MCF 10A (cell line): Measurements from ENCODE around the gene ZMYM3. TPM values are rescaled to one million over a fixed set of nuclear protein-coding genes. Genes with fewer than 3 reads are reported as not detected.

Source experiments
- BruUV-seq: library from RNA; stranded (reverse); fragments of 400-500 nt; replicated peaks from 2 replicates; lab custom pipeline; 2021; lab: Mats Ljungman, UMichigan
- CTCF ChIA-PET: fragments of 300-600 bp; sonication (Branson Sonifier 250); formaldehyde crosslinking; extraction: SDS; loops from one replicate; lab custom pipeline; 2021; ENCODE audit warnings: antibody characterized with exemption, inconsistent platforms; lab: Yijun Ruan, JAX
- POLR2A ChIA-PET: fragments of 300-600, 350-650 bp; sonication (Branson Sonifier 250); formaldehyde crosslinking; extraction: SDS; loops from one replicate; lab custom pipeline; 2020; ENCODE audit warnings: antibody characterized with exemption, inconsistent platforms; lab: Yijun Ruan, JAX
- DNase-seq: peaks from one replicate; pipeline ENCODE4 v3.0.0-alpha.2; 2018; ENCODE audit not compliant: unreplicated experiment
- H3K27ac Mint-ChIP-seq: one replicate; pipeline ENCODE4 v1.8.0; 2022; ENCODE audit warnings: mild to moderate bottlenecking, low read depth, mixed read lengths; ENCODE audit not compliant: unreplicated experiment
- H3K27me3 Mint-ChIP-seq: one replicate; pipeline ENCODE4 v1.8.0; 2022; ENCODE audit warnings: mixed read lengths; ENCODE audit not compliant: insufficient read depth, unreplicated experiment
- H3K36me3 Mint-ChIP-seq: one replicate; pipeline ENCODE4 v1.8.0; 2022; ENCODE audit warnings: mild to moderate bottlenecking, moderate library complexity, mixed read lengths; ENCODE audit not compliant: insufficient read depth, unreplicated experiment
- H3K4me1 Mint-ChIP-seq: one replicate; pipeline ENCODE4 v1.8.0; 2022; ENCODE audit warnings: mixed read lengths; ENCODE audit not compliant: insufficient read depth, unreplicated experiment
- H3K4me3 Mint-ChIP-seq: one replicate; pipeline ENCODE4 v1.8.0; 2022; ENCODE audit warnings: mild to moderate bottlenecking, moderate library complexity, mixed read lengths; ENCODE audit not compliant: unreplicated experiment
- H3K9me3 Mint-ChIP-seq: one replicate; pipeline ENCODE4 v1.8.0; 2022; ENCODE audit warnings: mixed read lengths; ENCODE audit not compliant: unreplicated experiment
- intact Hi-C: fragments of 100-400 bp; cut with micrococcal nuclease; formaldehyde crosslinking; loops from 2 replicates; pipeline ENCODE4 v1.14.1; 2022
- total RNA-seq: library from RNA; stranded (reverse); gene quantifications from 2 replicates; pipeline ENCODE4 v1.2.3, GENCODE V29; 2022
- TF ChIP-seq, protein P1 (sequence below): fragments of 200-600 bp; IDR thresholded peaks from one replicate; pipeline ENCODE4 v1.8.0; 2022; ENCODE audit warnings: antibody characterized with exemption, mild to moderate bottlenecking; ENCODE audit not compliant: unreplicated experiment

The ZMYM3 gene
- total RNA-seq, 1 experiment from 2014 or later: 8.4 TPM

DNA sequence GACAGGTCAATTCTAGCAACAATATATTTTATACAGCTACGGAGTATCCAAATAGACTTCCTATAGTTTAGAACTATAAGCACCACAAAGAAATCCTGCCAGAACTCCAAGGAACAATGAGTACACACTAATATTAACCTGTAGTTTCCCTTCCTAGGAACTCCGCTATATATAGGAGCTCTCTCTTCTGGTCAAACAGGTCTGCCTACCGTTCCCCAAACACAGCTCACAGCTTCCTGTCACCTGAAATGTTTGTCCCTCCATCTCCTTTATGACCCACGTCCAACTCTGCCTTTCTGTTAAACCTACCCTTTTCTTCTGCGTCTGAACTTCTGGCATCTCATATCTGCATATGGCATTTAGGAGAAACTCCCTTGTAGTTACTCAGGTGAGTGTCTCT lies 41.4 kb downstream of the ZMYM3 start:
- intact Hi-C loops: no loop called here
- Mint-ChIP-seq H3K4me3 (no peak overlapping the region), H3K27ac (no peak overlapping the region), H3K27me3 (peaks cover 81% of the 10 kb centered on the region), H3K36me3 (no peaks in the 10 kb centered on the region), H3K4me1 (no peaks in the 10 kb centered on the region), H3K9me3 (no peaks in the 10 kb centered on the region)
- TF ChIP-seq, protein P1, sequence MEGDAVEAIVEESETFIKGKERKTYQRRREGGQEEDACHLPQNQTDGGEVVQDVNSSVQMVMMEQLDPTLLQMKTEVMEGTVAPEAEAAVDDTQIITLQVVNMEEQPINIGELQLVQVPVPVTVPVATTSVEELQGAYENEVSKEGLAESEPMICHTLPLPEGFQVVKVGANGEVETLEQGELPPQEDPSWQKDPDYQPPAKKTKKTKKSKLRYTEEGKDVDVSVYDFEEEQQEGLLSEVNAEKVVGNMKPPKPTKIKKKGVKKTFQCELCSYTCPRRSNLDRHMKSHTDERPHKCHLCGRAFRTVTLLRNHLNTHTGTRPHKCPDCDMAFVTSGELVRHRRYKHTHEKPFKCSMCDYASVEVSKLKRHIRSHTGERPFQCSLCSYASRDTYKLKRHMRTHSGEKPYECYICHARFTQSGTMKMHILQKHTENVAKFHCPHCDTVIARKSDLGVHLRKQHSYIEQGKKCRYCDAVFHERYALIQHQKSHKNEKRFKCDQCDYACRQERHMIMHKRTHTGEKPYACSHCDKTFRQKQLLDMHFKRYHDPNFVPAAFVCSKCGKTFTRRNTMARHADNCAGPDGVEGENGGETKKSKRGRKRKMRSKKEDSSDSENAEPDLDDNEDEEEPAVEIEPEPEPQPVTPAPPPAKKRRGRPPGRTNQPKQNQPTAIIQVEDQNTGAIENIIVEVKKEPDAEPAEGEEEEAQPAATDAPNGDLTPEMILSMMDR: no peak
- no TSS peak for BruUV-seq
- ChIA-PET POLR2A (no interaction called here), CTCF (interaction anchor here (0.5 to 0.6 kb wide), 2 partner anchors 11 to 26 kb away, joined by 3 read pairs; no protein-coding TSS in a partner anchor)
- no peak for DNase-seq

GRCh38 chrX:71210816-71211215 lies 43.1 kb downstream of the ZMYM3 start:
- CTCF ChIA-PET: interaction anchor here (0.6 kb wide), 1 partner anchor 191 kb away, joined by 4 read pairs; no protein-coding TSS in a partner anchor

GRCh38 chrX:71199252-71200008 lies 54.5 kb downstream of the ZMYM3 start:
- BruUV-seq: no TSS peak
- H3K27me3 Mint-ChIP-seq: peaks cover 41% of the 10 kb centered on the region
- H3K27ac Mint-ChIP-seq: no peak overlapping the region
- intact Hi-C loops: no loop called here
- H3K4me1 Mint-ChIP-seq: no peaks in the 10 kb centered on the region
- DNase-seq: no peak
- ChIA-PET CTCF (interaction anchor here (0.5 kb wide), 1 partner anchor 8 kb away, joined by 3 read pairs; no protein-coding TSS in a partner anchor), POLR2A (no interaction called here)
- no peak overlapping the region for H3K4me3 Mint-ChIP-seq
- H3K9me3 Mint-ChIP-seq: no peaks in the 10 kb centered on the region
- TF ChIP-seq, protein P1: no peak
- no peaks in the 10 kb centered on the region for H3K36me3 Mint-ChIP-seq

More at GRCh38 chrX:71210816-71211215, 43.1 kb downstream of the ZMYM3 start:
- POLR2A ChIA-PET: no interaction called here
- no peak for DNase-seq
- Mint-ChIP-seq H3K27ac (no peak overlapping the region), H3K9me3 (peaks cover 2% of the 10 kb centered on the region), H3K36me3 (no peaks in the 10 kb centered on the region), H3K27me3 (peaks cover 64% of the 10 kb centered on the region), H3K4me3 (no peak overlapping the region), H3K4me1 (no peaks in the 10 kb centered on the region)
- no TSS peak for BruUV-seq
- intact Hi-C loops: no loop called here
- TF ChIP-seq, protein P1: no peak

- POLR2A ChIA-PET: no interaction called here
Observed at GRCh38 chrX:71198066-71198465, 55.9 kb downstream of the ZMYM3 start.

More at GRCh38 chrX:71198066-71198465, 55.9 kb downstream of the ZMYM3 start:
- no peak for DNase-seq
- no peak overlapping the region for H3K27ac Mint-ChIP-seq
- H3K27me3 Mint-ChIP-seq: peaks cover 41% of the 10 kb centered on the region
- H3K4me3 Mint-ChIP-seq: no peak overlapping the region
- TF ChIP-seq, protein P1: no peak
- CTCF ChIA-PET: interaction anchor here (0.6 to 1.6 kb wide), 3 partner anchors 10 to 68 kb away, joined by 3 to 4 read pairs (median 4); no protein-coding TSS in a partner anchor
- BruUV-seq: no TSS peak
- no peaks in the 10 kb centered on the region for H3K36me3 Mint-ChIP-seq
- H3K9me3 Mint-ChIP-seq: no peaks in the 10 kb centered on the region
- intact Hi-C loops: no loop called here
- no peaks in the 10 kb centered on the region for H3K4me1 Mint-ChIP-seq
